Endothelial cell of umbilical vein (primary cell): ENCODE results near the gene OLFML2A. TPM values are rescaled to one million over a fixed set of nuclear protein-coding genes. Genes with fewer than 3 reads are reported as not detected.

ENCODE experiments used
- BruUV-seq: library from RNA; stranded (reverse); fragments of 400-500 nt; replicated peaks from 2 replicates; lab custom pipeline; 2021; lab: Mats Ljungman, UMichigan
- CTCF ChIA-PET: fragments of 300-600, 350-600 bp; sonication (Branson Sonifier 250); formaldehyde crosslinking; loops from one replicate; lab custom pipeline; 2021; ENCODE audit warnings: antibody characterized with exemption, inconsistent platforms; lab: Charles Lee
- POLR2A ChIA-PET: fragments of 300-600, 350-600 bp; sonication (Branson Sonifier 250); formaldehyde crosslinking; loops from one replicate; lab custom pipeline; 2021; ENCODE audit warnings: antibody characterized with exemption, inconsistent platforms; lab: Charles Lee
- DNase-seq: peaks from one replicate; pipeline ENCODE4 v3.0.0-alpha.2; 2011; ENCODE audit warnings: low read depth, low spot score
- FAIRE-seq: peaks from 2 replicates; lab custom pipeline; 2011; peaks lifted over from hg19 to GRCh38; lab: Jason Lieb, UNC
- H2AFZ ChIP-seq: 2 replicates; pipeline ENCODE4 v1.6.0; 2012; ENCODE audit warnings: low read depth, low read length, control low read depth, inconsistent platforms
- H3K27ac ChIP-seq: 2 replicates; pipeline ENCODE4 v1.5.1; 2011; ENCODE audit warnings: low read depth, mild to moderate bottlenecking, control low read depth, low read length, moderate library complexity; ENCODE audit not compliant: insufficient read depth
- H3K27me3 ChIP-seq, 2 experiments: 2 replicates each; pipeline versions ENCODE4 v1.6.0 to v1.6.1; 2011; ENCODE audit warnings: low read length in 2 of 2, mixed read lengths in 1 of 2; ENCODE audit not compliant: control insufficient read depth in 2 of 2, insufficient read depth in 2 of 2
- H3K36me3 ChIP-seq, 2 experiments: 2 replicates in 1 of 2; 3 replicates in 1 of 2; pipeline ENCODE4 v1.5.1; 2011; ENCODE audit warnings: low read length in 2 of 2, mild to moderate bottlenecking in 1 of 2, moderate library complexity in 1 of 2; ENCODE audit not compliant: control insufficient read depth in 2 of 2, insufficient read depth in 2 of 2; ENCODE audit errors: extremely low read depth in 1 of 2
- H3K4me1 ChIP-seq: 3 replicates; pipeline ENCODE4 v1.5.1; 2011; ENCODE audit warnings: mild to moderate bottlenecking, low read length; ENCODE audit not compliant: control insufficient read depth, insufficient read depth; ENCODE audit errors: extremely low read depth
- H3K4me2 ChIP-seq: 2 replicates; pipeline ENCODE4 v1.6.1; 2011; ENCODE audit warnings: low read length, control low read depth, mixed read lengths; ENCODE audit not compliant: insufficient read depth
- H3K4me3 ChIP-seq, 3 experiments: fragments of 200-600 bp in 1 of 3; sonication (generic), shearing (Covaris generic) in 1 of 3; replicated peaks in 1 of 3; 2 replicates each; pipeline ENCODE4 v1.5.1; 2011 to 2016; ENCODE audit warnings: control low read depth in 3 of 3, low read length in 3 of 3, mild to moderate bottlenecking in 2 of 3, inconsistent platforms in 1 of 3, low read depth in 1 of 3, moderate library complexity in 1 of 3; ENCODE audit not compliant: insufficient read depth in 1 of 3
- H3K79me2 ChIP-seq: 2 replicates; pipeline ENCODE4 v1.6.0; 2012; ENCODE audit warnings: low read length, inconsistent platforms; ENCODE audit not compliant: control insufficient read depth, insufficient read depth
- H3K9ac ChIP-seq: replicated peaks from 2 replicates; pipeline ENCODE3; 2011; ENCODE audit warnings: low read length, control low read depth; ENCODE audit not compliant: insufficient read depth; ENCODE audit errors: extremely low read depth
- H3K9me1 ChIP-seq: replicated peaks from 3 replicates; pipeline ENCODE4 v1.6.0; 2011; ENCODE audit warnings: mild to moderate bottlenecking, low read length; ENCODE audit not compliant: control insufficient read depth, insufficient read depth; ENCODE audit errors: extremely low read depth
- H3K9me3 ChIP-seq: replicated peaks from 2 replicates; pipeline ENCODE4 v1.5.1; 2012; ENCODE audit warnings: low read length, inconsistent platforms; ENCODE audit not compliant: control insufficient read depth, insufficient read depth
- H4K20me1 ChIP-seq: replicated peaks from 2 replicates; pipeline ENCODE3; 2011; ENCODE audit warnings: mild to moderate bottlenecking, low read length; ENCODE audit not compliant: control insufficient read depth, insufficient read depth; ENCODE audit errors: extremely low read depth
- CTCF ChIP-seq, 2 donors: IDR thresholded peaks; 1 replicate in 1 of 2; 2 replicates in 1 of 2; pipeline ENCODE4 v1.5.1; 2011; ENCODE audit warnings: low read length in 2 of 2, mild to moderate bottlenecking in 2 of 2, moderate library complexity in 2 of 2, control low read depth in 1 of 2, inconsistent platforms in 1 of 2, low read depth in 1 of 2; ENCODE audit not compliant: insufficient read depth in 1 of 2; ENCODE audit errors: extremely low read depth in 1 of 2
- EZH2 ChIP-seq: IDR thresholded peaks from 2 replicates; pipeline ENCODE4 v1.6.1; 2012; ENCODE audit warnings: borderline replicate concordance, low read depth, mild to moderate bottlenecking, moderate library complexity, low read length, inconsistent platforms; ENCODE audit not compliant: severe bottlenecking
- FOS ChIP-seq: IDR thresholded peaks from 2 replicates; pipeline ENCODE4 v1.6.1; 2011; ENCODE audit warnings: mild to moderate bottlenecking, low read length, moderate library complexity, borderline replicate concordance; ENCODE audit not compliant: insufficient read depth
- GATA2 ChIP-seq: IDR thresholded peaks from 2 replicates; pipeline ENCODE4 v1.7.0; 2011; ENCODE audit warnings: low read depth, mild to moderate bottlenecking, moderate library complexity, mixed read lengths, low read length; ENCODE audit not compliant: insufficient read length, insufficient read depth
- JUN ChIP-seq: IDR thresholded peaks from 2 replicates; pipeline ENCODE4 v1.6.1; 2011; ENCODE audit warnings: borderline replicate concordance, low read depth; ENCODE audit not compliant: insufficient read length, insufficient read depth
- MAX ChIP-seq: IDR thresholded peaks from 2 replicates; pipeline ENCODE4 v1.6.1; 2011; ENCODE audit not compliant: insufficient read depth, insufficient read length
- MYC ChIP-seq: IDR thresholded peaks from one replicate; pipeline ENCODE4 v1.6.1; 2011; ENCODE audit warnings: mild to moderate bottlenecking, low read depth, low read length
- POLR2A ChIP-seq: IDR thresholded peaks from 2 replicates; pipeline ENCODE4 v1.6.1; 2012; ENCODE audit warnings: low read depth, mild to moderate bottlenecking, control low read depth, low read length
- POLR2AphosphoS5 ChIP-seq: IDR thresholded peaks from 2 replicates; pipeline ENCODE4 v1.6.1; 2012; ENCODE audit warnings: low read depth, mild to moderate bottlenecking, control low read depth, low read length, moderate library complexity; ENCODE audit not compliant: insufficient read depth
- dilution Hi-C: fragments of 300-500 bp; cut with MboI; formaldehyde crosslinking; loops from one replicate; pipeline ENCODE4 v1.15.0; 2019; ENCODE audit warnings: low sequenced_read_pairs; ENCODE audit not compliant: extremely low pct_ligation_motif_present
- intact Hi-C: fragments of 100-400 bp; cut with micrococcal nuclease; formaldehyde crosslinking; loops from one replicate; pipeline ENCODE4 v1.10.0; 2022
- polyA plus RNA-seq, 4 experiments: library from polyadenylated mRNA; depleted of rRNA in 3 of 4; stranded (reverse) in 3 of 4; unstranded in 1 of 4; fragments of >200 nt; gene quantifications; 2 replicates each; pipeline versions ENCODE4 v1.2.1 to v1.2.3, GENCODE V29; 2011 to 2012; ENCODE audit warnings: missing spikeins in 1 of 4
- total RNA-seq: library from RNA; stranded (reverse); gene quantifications from 2 replicates; pipeline ENCODE4 v1.2.3, GENCODE V29; 2021

Gene OLFML2A
- total and polyA plus RNA-seq, 2 donors (not counting 3 experiments of a cell fraction or from before 2014, with no cell fraction given): 0.92 to 1.1 TPM

- Histone ChIP-seq H3K36me3 (no peaks in the 10 kb centered on the region), H2AFZ (no peak overlapping the region), H3K4me3 (no peak overlapping the region), H3K9me3 (no peaks in the 10 kb centered on the region), H3K27me3 (no peaks in the 10 kb centered on the region), H3K9me1 (no peaks in the 10 kb centered on the region), H3K4me1 (no peaks in the 10 kb centered on the region), H3K9ac (no peak overlapping the region), H3K79me2 (no peaks in the 10 kb centered on the region), H4K20me1 (no peaks in the 10 kb centered on the region), H3K27ac (no peak overlapping the region), H3K4me2 (no peak overlapping the region)
- DNase-seq (no peak), FAIRE-seq (no peak)
- POLR2A ChIA-PET: no interaction called here
- dilution Hi-C loops (no loop called here), intact Hi-C loops (no loop called here)
- CTCF ChIA-PET: interaction anchor here (0.9 to 1.6 kb wide), 4 partner anchors 10 to 39 kb away, joined by 3 to 7 read pairs (median 4); partner anchors contain the start of gene WDR38
- no TSS peak for BruUV-seq
- no peak for TF ChIP-seq MAX
- TF ChIP-seq MYC: no peak
- no peak for TF ChIP-seq POLR2A
- no peak for TF ChIP-seq JUN
- TF ChIP-seq EZH2: no peak
- TF ChIP-seq FOS: no peak
- TF ChIP-seq POLR2AphosphoS5: no peak
- no peak for TF ChIP-seq CTCF (IDR thresholded peaks at IDR 0.05; ENCODE audit: extremely low read depth in 1 of 2, insufficient read depth in 1 of 2, low read depth in 1 of 2, low read length in 2 of 2)
- no peak for TF ChIP-seq GATA2
Measured at GRCh38 chr9:124814164-124814535, 37.2 kb downstream of the OLFML2A start.
